ENCODE measurements around the gene MGST2.
A peak's percentile ranks its signal among the peaks of the same experiment; 100 is the strongest.

Gene MGST2

GRCh38 chr4:139665690-139666529 is at the start of gene MGST2:
Gene MGST2 (plus strand): TSS chr4:139665819. CDS start chr4:139666020, 201 bp downstream.
- no peak for TF ChIP-seq CTCF (IDR thresholded peaks at IDR 0.05; ENCODE audit: extremely low read depth, insufficient read depth, missing control alignments)
- DNase-seq (ENCODE audit: low spot score): peak; percentile 57
- in situ Hi-C loops (cut with MboI; ENCODE audit: low pct_unique_long_range_greater_than_20kb, low sequenced_read_pairs, unreplicated experiment): no loop called here

- no peak for TF ChIP-seq CTCF (IDR thresholded peaks at IDR 0.05; ENCODE audit: extremely low read depth, insufficient read depth, missing control alignments)
- in situ Hi-C loops (cut with MboI; ENCODE audit: low pct_unique_long_range_greater_than_20kb, low sequenced_read_pairs, unreplicated experiment): loop anchor here (25.0 kb wide), 1 partner anchor 644 kb away; no protein-coding TSS in a partner anchor
- no peak for DNase-seq (ENCODE audit: low spot score)
Measured at GRCh38 chr4:139617702-139618490, 47.7 kb upstream of the MGST2 start.

- TF ChIP-seq CTCF (IDR thresholded peaks at IDR 0.05; ENCODE audit: extremely low read depth, insufficient read depth, missing control alignments): peak; percentile 54
- no peak for DNase-seq (ENCODE audit: low spot score)
- in situ Hi-C loops (cut with MboI; ENCODE audit: low pct_unique_long_range_greater_than_20kb, low sequenced_read_pairs, unreplicated experiment): loop anchor here (25.0 kb wide), 1 partner anchor 643 kb away; no protein-coding TSS in a partner anchor
Measured at GRCh38 chr4:139619644-139620043, 46.0 kb upstream of the MGST2 start.

GRCh38 chr4:139622901-139623381 is 42.7 kb upstream of the MGST2 start:
- in situ Hi-C loops (cut with MboI; ENCODE audit: low pct_unique_long_range_greater_than_20kb, low sequenced_read_pairs, unreplicated experiment): loop anchor here (25.0 kb wide), 1 partner anchor 639 kb away; no protein-coding TSS in a partner anchor
- TF ChIP-seq CTCF (IDR thresholded peaks at IDR 0.05; ENCODE audit: extremely low read depth, insufficient read depth, missing control alignments): no peak
- no peak for DNase-seq (ENCODE audit: low spot score)

- TF ChIP-seq CTCF (IDR thresholded peaks at IDR 0.05; ENCODE audit: extremely low read depth, insufficient read depth, missing control alignments): no peak
- DNase-seq (ENCODE audit: low spot score): no peak
- in situ Hi-C loops (cut with MboI; ENCODE audit: low pct_unique_long_range_greater_than_20kb, low sequenced_read_pairs, unreplicated experiment): loop anchor here (25.0 kb wide), 1 partner anchor 638 kb away; no protein-coding TSS in a partner anchor
Measured at GRCh38 chr4:139624441-139625092, 41.1 kb upstream of the MGST2 start.

- in situ Hi-C loops (cut with MboI; ENCODE audit: low pct_unique_long_range_greater_than_20kb, low sequenced_read_pairs, unreplicated experiment): no loop called here
- no peak for DNase-seq (ENCODE audit: low spot score)
- no peak for TF ChIP-seq CTCF (IDR thresholded peaks at IDR 0.05; ENCODE audit: extremely low read depth, insufficient read depth, missing control alignments)
Measured at GRCh38 chr4:139625093-139625455, 40.5 kb upstream of the MGST2 start.
